OCI-LY1 (cell line): Measurements from ENCODE around the gene ZDHHC14.
"Not testable (repeated sequence)": the region's sequence is repeated elsewhere in the genome, so short reads cannot be mapped to it uniquely, and the experiment has no call there.

Experiments used
- H2AFZ ChIP-seq: fragments of 200-600 bp; sonication (generic), shearing (Covaris generic); 2 replicates; pipeline ENCODE4 v1.6.0; 2014; ENCODE audit warnings: antibody characterized with exemption, mild to moderate bottlenecking, low read length
- H3F3A ChIP-seq: fragments of 200-600 bp; sonication (generic), shearing (Covaris generic); 2 replicates; pipeline ENCODE4 v1.6.0; 2014; ENCODE audit warnings: mild to moderate bottlenecking, antibody characterized with exemption, low read length, moderate library complexity; ENCODE audit not compliant: insufficient read depth
- H3K27ac ChIP-seq: fragments of 200-600 bp; sonication (generic); 2 replicates; pipeline ENCODE4 v1.5.1; 2014; ENCODE audit warnings: low read length, mixed run types, mild to moderate bottlenecking, low read depth; ENCODE audit not compliant: poor library complexity, severe bottlenecking
- H3K27me3 ChIP-seq: fragments of 200-600 bp; sonication (generic); 2 replicates; pipeline ENCODE4 v1.6.0; 2014; ENCODE audit warnings: antibody characterized with exemption, mild to moderate bottlenecking, low read length, moderate library complexity; ENCODE audit not compliant: insufficient read depth
- H3K36me3 ChIP-seq: fragments of 200-600 bp; sonication (generic); 2 replicates; pipeline ENCODE4 v1.6.1; 2014; ENCODE audit warnings: mild to moderate bottlenecking, antibody characterized with exemption, low read length, moderate library complexity, mixed read lengths; ENCODE audit not compliant: insufficient read depth
- H3K4me1 ChIP-seq: fragments of 200-600 bp; sonication (generic); 2 replicates; pipeline ENCODE4 v1.5.1; 2014; ENCODE audit warnings: mild to moderate bottlenecking, low read length, moderate library complexity; ENCODE audit not compliant: insufficient read depth, severe bottlenecking
- H3K4me2 ChIP-seq: fragments of 200-600 bp; sonication (generic), shearing (Covaris generic); 2 replicates; pipeline ENCODE4 v1.6.1; 2014; ENCODE audit warnings: low read length
- H3K4me3 ChIP-seq: fragments of 200-600 bp; sonication (generic); 2 replicates; pipeline ENCODE4 v1.5.1; 2014; ENCODE audit warnings: low read length, low read depth, mild to moderate bottlenecking, mixed read lengths; ENCODE audit not compliant: poor library complexity, severe bottlenecking
- H3K79me2 ChIP-seq: fragments of 200-600 bp; shearing (Covaris generic); 2 replicates; pipeline ENCODE4 v1.6.1; 2016; ENCODE audit warnings: mixed run types, low read length, mixed read lengths; ENCODE audit not compliant: insufficient read depth
- H3K9ac ChIP-seq: fragments of 200-600 bp; sonication (generic), shearing (Covaris generic); 2 replicates; pipeline ENCODE4 v1.6.1; 2014; ENCODE audit warnings: mild to moderate bottlenecking, low read length, mixed read lengths
- H3K9me2 ChIP-seq: fragments of 200-600 bp; sonication (generic), shearing (Covaris generic); 2 replicates; pipeline ENCODE4 v1.6.1; 2014; ENCODE audit warnings: low read depth, mild to moderate bottlenecking, low read length, mixed read lengths
- H3K9me3 ChIP-seq: fragments of 200-600 bp; shearing (Covaris generic); 2 replicates; pipeline ENCODE4 v1.6.1; 2014; ENCODE audit warnings: low read length, mixed read lengths
- H4K20me1 ChIP-seq: fragments of 200-600 bp; sonication (generic), shearing (Covaris generic); 2 replicates; pipeline ENCODE4 v1.6.0; 2016; ENCODE audit warnings: mild to moderate bottlenecking, low read length; ENCODE audit not compliant: insufficient read depth
- EZH2 ChIP-seq: fragments of 200-600 bp; sonication (generic), shearing (Covaris generic); IDR thresholded peaks from 2 replicates; pipeline ENCODE4 v1.8.0; 2017; ENCODE audit warnings: borderline replicate concordance, mixed run types, mild to moderate bottlenecking, antibody characterized with exemption, low read length, moderate library complexity, mixed read lengths
- TF ChIP-seq, protein P1 (sequence below): fragments of 200-600 bp; sonication (generic), shearing (Covaris generic); IDR thresholded peaks from 2 replicates; pipeline ENCODE4 v1.5.1; 2017; ENCODE audit warnings: mild to moderate bottlenecking, antibody characterized with exemption, low read length, moderate library complexity, mixed read lengths

Gene ZDHHC14

DNA sequence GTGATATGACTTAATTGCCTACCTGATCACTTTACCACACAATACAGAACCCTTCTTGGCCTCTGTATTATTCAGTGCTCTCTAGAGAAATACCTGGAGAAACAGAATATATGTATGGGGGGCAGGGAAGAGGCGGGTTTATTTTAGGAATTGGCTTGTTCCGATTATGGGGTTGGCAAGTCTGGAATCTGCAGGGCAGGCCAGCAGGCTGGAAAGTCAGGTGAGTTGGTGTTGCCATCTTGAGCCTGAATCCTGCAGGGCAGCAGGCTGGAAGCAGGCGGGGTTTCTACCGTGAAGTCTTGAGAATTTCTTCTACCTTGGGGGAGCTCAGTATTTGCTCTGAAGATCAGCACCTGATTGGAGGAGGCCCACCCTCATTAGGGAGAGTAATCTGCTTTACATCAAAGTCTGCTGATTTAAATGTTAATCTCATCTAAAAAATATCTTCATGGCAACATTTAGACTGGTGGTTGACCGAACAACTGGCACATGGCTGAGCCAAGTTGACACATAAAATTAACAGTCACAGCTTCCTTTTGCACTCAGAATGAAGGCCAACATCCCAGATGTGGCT is 193.9 kb downstream of the ZDHHC14 start:
- Histone ChIP-seq H3K79me2 (no peaks in the 10 kb centered on the region), H3K27me3 (0 out of 2 replicates have a peak, but pooled peaks cover 6% of the 10 kb centered on the region), H3K9me2 (no peaks in the 10 kb centered on the region), H3F3A (no peaks in the 10 kb centered on the region), H2AFZ (no peak overlapping the region), H3K36me3 (no peaks in the 10 kb centered on the region), H3K4me1 (no peaks in the 10 kb centered on the region), H4K20me1 (no peaks in the 10 kb centered on the region), H3K9me3 (no peaks in the 10 kb centered on the region), H3K4me2 (no peak overlapping the region), H3K27ac (no peak overlapping the region), H3K9ac (no peak overlapping the region), H3K4me3 (no peak overlapping the region)
- TF ChIP-seq EZH2: no peak
- TF ChIP-seq, protein P1, sequence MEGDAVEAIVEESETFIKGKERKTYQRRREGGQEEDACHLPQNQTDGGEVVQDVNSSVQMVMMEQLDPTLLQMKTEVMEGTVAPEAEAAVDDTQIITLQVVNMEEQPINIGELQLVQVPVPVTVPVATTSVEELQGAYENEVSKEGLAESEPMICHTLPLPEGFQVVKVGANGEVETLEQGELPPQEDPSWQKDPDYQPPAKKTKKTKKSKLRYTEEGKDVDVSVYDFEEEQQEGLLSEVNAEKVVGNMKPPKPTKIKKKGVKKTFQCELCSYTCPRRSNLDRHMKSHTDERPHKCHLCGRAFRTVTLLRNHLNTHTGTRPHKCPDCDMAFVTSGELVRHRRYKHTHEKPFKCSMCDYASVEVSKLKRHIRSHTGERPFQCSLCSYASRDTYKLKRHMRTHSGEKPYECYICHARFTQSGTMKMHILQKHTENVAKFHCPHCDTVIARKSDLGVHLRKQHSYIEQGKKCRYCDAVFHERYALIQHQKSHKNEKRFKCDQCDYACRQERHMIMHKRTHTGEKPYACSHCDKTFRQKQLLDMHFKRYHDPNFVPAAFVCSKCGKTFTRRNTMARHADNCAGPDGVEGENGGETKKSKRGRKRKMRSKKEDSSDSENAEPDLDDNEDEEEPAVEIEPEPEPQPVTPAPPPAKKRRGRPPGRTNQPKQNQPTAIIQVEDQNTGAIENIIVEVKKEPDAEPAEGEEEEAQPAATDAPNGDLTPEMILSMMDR: no peak

DNA sequence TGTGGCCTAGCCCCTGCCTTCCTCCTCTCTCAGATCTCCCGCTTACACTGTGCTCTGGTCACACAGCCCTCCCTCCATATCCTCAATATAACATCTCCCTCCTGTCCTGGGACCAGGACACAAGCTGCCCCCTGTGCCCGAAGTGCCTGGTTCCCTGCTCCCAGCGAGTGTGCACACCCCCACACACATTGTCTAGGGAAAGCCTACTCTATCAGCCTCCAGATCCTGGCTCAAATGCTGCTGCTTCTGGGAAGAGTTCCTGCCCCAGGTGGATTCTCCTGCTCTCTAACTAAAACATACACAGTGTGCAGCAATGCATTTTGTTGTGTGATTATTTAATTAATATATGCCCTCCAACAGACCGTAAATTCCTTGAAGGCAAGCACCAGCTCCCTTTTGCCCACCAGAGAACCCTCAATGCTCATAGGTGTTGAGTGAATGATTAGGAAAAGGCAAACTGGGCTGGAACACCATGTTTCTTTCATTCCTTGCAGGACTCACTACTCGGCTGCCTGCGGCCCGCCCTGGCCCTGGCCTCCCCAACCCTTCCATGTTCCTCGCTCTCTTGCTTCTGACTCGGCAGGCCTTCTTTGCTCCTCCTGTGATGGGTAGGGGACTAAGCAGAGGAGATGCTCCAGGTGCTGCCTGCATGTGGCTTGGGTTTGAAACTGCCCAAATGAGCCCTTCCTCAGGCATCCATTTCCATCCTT is 194.6 kb downstream of the ZDHHC14 start:
- H3K4me3 ChIP-seq: no peak overlapping the region
- TF ChIP-seq, protein P1: no peak
- TF ChIP-seq EZH2: no peak
- no peak overlapping the region for H3K27ac ChIP-seq
- H3K9ac ChIP-seq: no peak overlapping the region
- H4K20me1 ChIP-seq: no peaks in the 10 kb centered on the region
- no peaks in the 10 kb centered on the region for H3K9me2 ChIP-seq
- no peaks in the 10 kb centered on the region for H3F3A ChIP-seq
- no peak overlapping the region for H3K4me2 ChIP-seq
- H2AFZ ChIP-seq: no peak overlapping the region
- no peaks in the 10 kb centered on the region for H3K9me3 ChIP-seq
- no peaks in the 10 kb centered on the region for H3K4me1 ChIP-seq
- H3K79me2 ChIP-seq: no peaks in the 10 kb centered on the region
- no peaks in the 10 kb centered on the region for H3K36me3 ChIP-seq
- H3K27me3 ChIP-seq: 0 out of 2 replicates have a peak, but pooled peaks cover 6% of the 10 kb centered on the region

DNA sequence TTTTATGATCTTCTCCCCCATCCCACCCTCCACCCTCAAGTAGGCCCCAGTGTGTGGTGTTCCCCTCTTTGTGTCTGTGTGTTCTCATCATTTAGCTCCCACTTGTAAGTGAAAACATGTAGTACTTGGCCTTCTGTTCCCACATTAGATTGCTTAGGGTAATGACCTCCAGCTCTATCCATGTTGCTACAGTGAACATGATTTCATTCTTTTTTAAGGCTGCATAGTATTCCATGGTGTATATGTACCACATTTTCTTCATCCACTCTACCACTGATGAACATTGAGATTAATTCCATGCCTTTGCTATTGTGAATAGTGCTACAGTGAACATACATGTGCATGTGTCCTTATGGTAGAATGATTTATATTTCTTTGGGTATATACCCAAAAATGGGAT is 196.0 kb downstream of the ZDHHC14 start:
- H3K27me3 ChIP-seq, H3K9me2 ChIP-seq, H3K27ac ChIP-seq, H3K9ac ChIP-seq, H3K79me2 ChIP-seq, H3K4me3 ChIP-seq, H3F3A ChIP-seq, H3K9me3 ChIP-seq, H4K20me1 ChIP-seq, H3K36me3 ChIP-seq, H2AFZ ChIP-seq, H3K4me2 ChIP-seq, H3K4me1 ChIP-seq: not testable (repeated sequence)

DNA sequence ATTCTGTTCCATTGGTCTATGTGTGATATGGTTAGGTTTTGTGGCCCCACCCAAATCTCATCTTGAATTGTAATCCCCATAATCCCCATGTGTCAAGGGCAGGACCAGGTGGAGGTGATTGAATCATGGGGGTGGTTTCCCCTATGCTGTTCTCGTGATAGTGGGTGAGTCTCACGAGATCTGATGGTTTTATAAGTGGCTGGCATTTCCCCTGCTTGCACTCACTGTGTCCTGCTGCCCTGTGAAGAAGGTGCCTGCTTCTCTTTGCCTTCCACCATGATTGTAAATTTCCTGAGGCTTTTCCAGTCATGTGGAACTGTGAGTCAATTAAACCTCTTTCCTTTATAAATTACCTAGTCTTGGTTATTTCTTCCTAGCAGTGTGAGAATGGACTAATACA is 197.5 kb downstream of the ZDHHC14 start:
- H3K9me2 ChIP-seq, H3K9me3 ChIP-seq, H3K79me2 ChIP-seq, H3K27me3 ChIP-seq, H2AFZ ChIP-seq, H3F3A ChIP-seq, H3K9ac ChIP-seq, H4K20me1 ChIP-seq, H3K4me1 ChIP-seq, H3K4me2 ChIP-seq, H3K36me3 ChIP-seq, H3K27ac ChIP-seq, H3K4me3 ChIP-seq: not testable (repeated sequence)
